OCI-LY1 (cell line): Measurements from ENCODE around the gene ZNF616.
A peak's percentile ranks its signal among the peaks of the same experiment; 100 is the strongest.

Experiments used
- H2AFZ ChIP-seq: fragments of 200-600 bp; sonication (generic), shearing (Covaris generic); 2 replicates; pipeline ENCODE4 v1.6.0; 2014; ENCODE audit warnings: antibody characterized with exemption, mild to moderate bottlenecking, low read length
- H3F3A ChIP-seq: fragments of 200-600 bp; sonication (generic), shearing (Covaris generic); 2 replicates; pipeline ENCODE4 v1.6.0; 2014; ENCODE audit warnings: mild to moderate bottlenecking, antibody characterized with exemption, low read length, moderate library complexity; ENCODE audit not compliant: insufficient read depth
- H3K27ac ChIP-seq: fragments of 200-600 bp; sonication (generic); 2 replicates; pipeline ENCODE4 v1.5.1; 2014; ENCODE audit warnings: low read length, mixed run types, mild to moderate bottlenecking, low read depth; ENCODE audit not compliant: poor library complexity, severe bottlenecking
- H3K27me3 ChIP-seq: fragments of 200-600 bp; sonication (generic); 2 replicates; pipeline ENCODE4 v1.6.0; 2014; ENCODE audit warnings: antibody characterized with exemption, mild to moderate bottlenecking, low read length, moderate library complexity; ENCODE audit not compliant: insufficient read depth
- H3K36me3 ChIP-seq: fragments of 200-600 bp; sonication (generic); 2 replicates; pipeline ENCODE4 v1.6.1; 2014; ENCODE audit warnings: mild to moderate bottlenecking, antibody characterized with exemption, low read length, moderate library complexity, mixed read lengths; ENCODE audit not compliant: insufficient read depth
- H3K4me1 ChIP-seq: fragments of 200-600 bp; sonication (generic); 2 replicates; pipeline ENCODE4 v1.5.1; 2014; ENCODE audit warnings: mild to moderate bottlenecking, low read length, moderate library complexity; ENCODE audit not compliant: insufficient read depth, severe bottlenecking
- H3K4me2 ChIP-seq: fragments of 200-600 bp; sonication (generic), shearing (Covaris generic); 2 replicates; pipeline ENCODE4 v1.6.1; 2014; ENCODE audit warnings: low read length
- H3K4me3 ChIP-seq: fragments of 200-600 bp; sonication (generic); 2 replicates; pipeline ENCODE4 v1.5.1; 2014; ENCODE audit warnings: low read length, low read depth, mild to moderate bottlenecking, mixed read lengths; ENCODE audit not compliant: poor library complexity, severe bottlenecking
- H3K79me2 ChIP-seq: fragments of 200-600 bp; shearing (Covaris generic); 2 replicates; pipeline ENCODE4 v1.6.1; 2016; ENCODE audit warnings: mixed run types, low read length, mixed read lengths; ENCODE audit not compliant: insufficient read depth
- H3K9ac ChIP-seq: fragments of 200-600 bp; sonication (generic), shearing (Covaris generic); 2 replicates; pipeline ENCODE4 v1.6.1; 2014; ENCODE audit warnings: mild to moderate bottlenecking, low read length, mixed read lengths
- H3K9me2 ChIP-seq: fragments of 200-600 bp; sonication (generic), shearing (Covaris generic); 2 replicates; pipeline ENCODE4 v1.6.1; 2014; ENCODE audit warnings: low read depth, mild to moderate bottlenecking, low read length, mixed read lengths
- H3K9me3 ChIP-seq: fragments of 200-600 bp; shearing (Covaris generic); 2 replicates; pipeline ENCODE4 v1.6.1; 2014; ENCODE audit warnings: low read length, mixed read lengths
- H4K20me1 ChIP-seq: fragments of 200-600 bp; sonication (generic), shearing (Covaris generic); 2 replicates; pipeline ENCODE4 v1.6.0; 2016; ENCODE audit warnings: mild to moderate bottlenecking, low read length; ENCODE audit not compliant: insufficient read depth
- CTCF ChIP-seq: fragments of 200-600 bp; sonication (generic), shearing (Covaris generic); IDR thresholded peaks from 2 replicates; pipeline ENCODE4 v1.5.1; 2017; ENCODE audit warnings: mild to moderate bottlenecking, antibody characterized with exemption, low read length, moderate library complexity, mixed read lengths
- EZH2 ChIP-seq: fragments of 200-600 bp; sonication (generic), shearing (Covaris generic); IDR thresholded peaks from 2 replicates; pipeline ENCODE4 v1.8.0; 2017; ENCODE audit warnings: borderline replicate concordance, mixed run types, mild to moderate bottlenecking, antibody characterized with exemption, low read length, moderate library complexity, mixed read lengths

Gene ZNF616

GRCh38 chr19:52176574-52176973, 36.8 kb upstream of the ZNF616 start:
- H3K9ac ChIP-seq: no peak overlapping the region
- no peaks in the 10 kb centered on the region for H3K27me3 ChIP-seq
- H4K20me1 ChIP-seq: no peaks in the 10 kb centered on the region
- H3K36me3 ChIP-seq: no peaks in the 10 kb centered on the region
- no peak overlapping the region for H3K4me3 ChIP-seq
- H3K4me2 ChIP-seq: no peak overlapping the region
- peaks cover 8% of the 10 kb centered on the region for H3K4me1 ChIP-seq
- no peaks in the 10 kb centered on the region for H3K9me3 ChIP-seq
- no peak overlapping the region for H3K27ac ChIP-seq
- no peaks in the 10 kb centered on the region for H3F3A ChIP-seq
- no peaks in the 10 kb centered on the region for H3K79me2 ChIP-seq
- H2AFZ ChIP-seq: no peak overlapping the region
- no peak for TF ChIP-seq CTCF
- no peak for TF ChIP-seq EZH2
- H3K9me2 ChIP-seq: no peaks in the 10 kb centered on the region

GRCh38 chr19:52172347-52172746, 32.6 kb upstream of the ZNF616 start:
- peak overlapping the region; percentile 89; the same call in 1 of the 2 replicates for H3K4me2 ChIP-seq
- H3K9me3 ChIP-seq: no peaks in the 10 kb centered on the region
- H3K9ac ChIP-seq: no peak overlapping the region; the same call in 1 of the 2 replicates
- H3K27me3 ChIP-seq: no peaks in the 10 kb centered on the region
- peaks cover 17% of the 10 kb centered on the region for H3K4me1 ChIP-seq
- no peak for TF ChIP-seq CTCF
- TF ChIP-seq EZH2: no peak
- no peak overlapping the region for H2AFZ ChIP-seq
- no peaks in the 10 kb centered on the region for H3F3A ChIP-seq
- H3K27ac ChIP-seq: no peak overlapping the region
- H3K4me3 ChIP-seq: peak overlapping the region; percentile 91
- no peaks in the 10 kb centered on the region for H3K9me2 ChIP-seq
- H3K79me2 ChIP-seq: no peaks in the 10 kb centered on the region
- H4K20me1 ChIP-seq: no peaks in the 10 kb centered on the region
- H3K36me3 ChIP-seq: peaks cover 24% of the 10 kb centered on the region

GRCh38 chr19:52171321-52172169, 31.8 kb upstream of the ZNF616 start, which contains the start of gene ZNF836:
Gene ZNF836 (minus strand): TSS chr19:52171621. CDS start chr19:52168072, 3,549 bp downstream.
- TF ChIP-seq CTCF (no peak), EZH2 (no peak)
- H3K27ac ChIP-seq: peak within 1 kb of the TSS; percentile 51
- no peaks in the 10 kb centered on the region for H3K9me3 ChIP-seq
- no peaks in the 10 kb centered on the region for H3K79me2 ChIP-seq
- no peaks in the 10 kb centered on the region for H3K27me3 ChIP-seq
- peak within 1 kb of the TSS; percentile 89 for H2AFZ ChIP-seq
- H3K4me3 ChIP-seq: peak within 1 kb of the TSS; percentile 91
- H3F3A ChIP-seq: no peaks in the 10 kb centered on the region
- peaks cover 17% of the 10 kb centered on the region for H3K4me1 ChIP-seq
- peak within 1 kb of the TSS; percentile 92 for H3K9ac ChIP-seq
- H4K20me1 ChIP-seq: no peaks in the 10 kb centered on the region
- no peaks in the 10 kb centered on the region for H3K9me2 ChIP-seq
- H3K36me3 ChIP-seq: peaks cover 32% of the 10 kb centered on the region
- H3K4me2 ChIP-seq: peak within 1 kb of the TSS; percentile 89
